Measurements from ENCODE around the gene B3GAT1.

B3GAT1 gene

DNA sequence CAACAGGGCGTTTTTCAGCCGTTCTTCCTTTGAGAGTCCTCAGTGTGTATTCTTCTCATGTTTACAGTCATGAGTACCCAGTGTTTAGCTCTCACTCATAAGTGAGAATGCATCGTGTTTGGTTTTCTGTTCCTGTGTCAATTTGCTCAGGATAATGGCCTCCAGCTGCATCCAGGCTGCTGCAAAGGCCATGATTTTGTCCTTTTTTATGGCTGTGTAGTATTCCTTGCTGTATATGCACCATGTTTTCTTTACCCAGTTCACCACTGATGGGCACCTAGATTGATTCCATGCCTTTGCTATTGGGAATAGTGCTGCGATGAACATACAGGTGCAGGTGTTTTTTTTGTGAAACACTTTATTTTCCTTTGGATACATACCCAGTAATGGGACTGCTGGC lies 23.5 kb downstream of the B3GAT1 start:
- DNase-seq (ENCODE audit: insufficient read length, low spot score) = no peak
- no peak for FAIRE-seq

GRCh38 chr11:134387501-134387900 lies 24.5 kb downstream of the B3GAT1 start:
- no peak for FAIRE-seq
- no peak for DNase-seq (ENCODE audit: insufficient read length, low spot score)
- TF ChIP-seq POLR2A (IDR thresholded peaks at IDR 0.05; ENCODE audit: low read depth, low read length) (no peak), POLR2AphosphoS5 (IDR thresholded peaks at IDR 0.05; ENCODE audit: low read depth, low read length) (no peak), POU2F2 (IDR thresholded peaks at IDR 0.05; ENCODE audit: low read depth, low read length) (no peak), SPI1 (IDR thresholded peaks at IDR 0.05; ENCODE audit: low read depth, low read length) (no peak), PAX5 (IDR thresholded peaks at IDR 0.05; ENCODE audit: insufficient read depth, low read length, severe bottlenecking) (no peak), TAF1 (IDR thresholded peaks at IDR 0.05; ENCODE audit: low read depth, low read length) (no peak)

More for the DNA sequence above, 23.5 kb downstream of the B3GAT1 start:
- TF ChIP-seq TAF1 (IDR thresholded peaks at IDR 0.05; ENCODE audit: low read depth, low read length) (no peak), POLR2AphosphoS5 (IDR thresholded peaks at IDR 0.05; ENCODE audit: low read depth, low read length) (no peak), SPI1 (IDR thresholded peaks at IDR 0.05; ENCODE audit: low read depth, low read length) (no peak), PAX5 (IDR thresholded peaks at IDR 0.05; ENCODE audit: insufficient read depth, low read length, severe bottlenecking) (no peak), POLR2A (IDR thresholded peaks at IDR 0.05; ENCODE audit: low read depth, low read length) (no peak), POU2F2 (IDR thresholded peaks at IDR 0.05; ENCODE audit: low read depth, low read length) (no peak)

DNA sequence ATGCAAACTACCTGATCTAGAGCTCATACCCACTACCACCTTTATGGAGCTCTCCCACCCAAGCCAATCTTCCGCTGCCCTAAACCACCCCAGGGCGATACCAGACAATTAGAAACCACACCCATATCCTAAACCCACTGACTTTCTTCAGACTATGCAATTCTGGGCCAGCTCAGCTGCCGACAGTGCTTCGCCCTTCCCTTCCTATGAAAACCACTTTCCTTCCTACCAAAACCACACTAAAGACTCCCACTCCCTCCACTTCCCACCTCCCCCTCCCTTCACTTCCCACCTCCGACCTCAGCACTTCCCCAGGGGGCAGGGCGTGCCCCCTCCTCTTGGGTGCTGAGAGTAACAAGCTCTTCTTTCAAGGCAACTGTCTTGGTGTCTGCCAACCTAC lies 25.1 kb downstream of the B3GAT1 start:
- no peak for TF ChIP-seq TAF1 (IDR thresholded peaks at IDR 0.05; ENCODE audit: low read depth, low read length)
- no peak for TF ChIP-seq POLR2A (IDR thresholded peaks at IDR 0.05; ENCODE audit: low read depth, low read length)
- TF ChIP-seq POU2F2 (IDR thresholded peaks at IDR 0.05; ENCODE audit: low read depth, low read length) = no peak
- TF ChIP-seq POLR2AphosphoS5 (IDR thresholded peaks at IDR 0.05; ENCODE audit: low read depth, low read length) = no peak
- TF ChIP-seq SPI1 (IDR thresholded peaks at IDR 0.05; ENCODE audit: low read depth, low read length) = no peak
- TF ChIP-seq PAX5 (IDR thresholded peaks at IDR 0.05; ENCODE audit: insufficient read depth, low read length, severe bottlenecking) = no peak
- no peak for FAIRE-seq
- DNase-seq (ENCODE audit: insufficient read length, low spot score) = no peak

DNA sequence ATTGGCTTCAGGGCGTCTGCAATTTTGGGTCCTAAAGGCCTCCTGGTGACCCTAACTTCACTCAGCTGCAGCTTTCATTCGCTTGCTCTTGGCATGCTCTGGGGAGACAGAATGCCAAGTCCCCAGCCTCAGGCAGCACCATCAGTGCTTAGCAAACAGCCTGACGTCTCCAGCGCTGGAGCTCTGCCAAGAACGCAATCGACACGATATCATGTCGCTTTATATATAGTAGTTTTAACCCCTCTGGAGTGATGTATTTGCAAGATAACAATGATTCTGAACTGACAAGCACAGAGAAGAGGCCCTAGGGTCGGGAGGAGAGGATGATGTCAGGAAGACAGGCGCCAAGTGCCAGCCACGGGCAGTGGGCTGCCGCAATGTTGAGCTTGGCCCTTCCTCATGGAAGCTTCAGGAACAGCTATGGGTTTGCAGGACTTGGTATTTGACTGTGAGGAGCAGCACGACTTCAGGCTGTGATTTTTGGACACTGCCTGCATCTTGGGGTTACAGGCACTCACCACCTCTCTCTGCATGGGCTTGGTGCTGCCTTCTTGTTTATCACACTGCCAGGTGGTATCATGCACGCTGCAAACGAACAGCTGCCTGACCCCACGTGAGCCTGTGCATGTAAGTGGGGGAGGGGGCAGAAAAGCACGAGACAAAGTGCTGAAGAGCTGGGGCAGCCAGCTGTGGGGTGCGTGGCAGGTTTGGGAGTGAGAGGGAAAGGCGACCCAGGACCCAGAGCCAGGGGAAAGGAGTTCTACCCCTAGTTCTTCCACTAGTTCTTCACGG lies 26.1 kb downstream of the B3GAT1 start:
- DNase-seq (ENCODE audit: insufficient read length, low spot score) (no peak), FAIRE-seq (no peak)
- TF ChIP-seq POLR2A (IDR thresholded peaks at IDR 0.05; ENCODE audit: low read depth, low read length) = no peak
- no peak for TF ChIP-seq POLR2AphosphoS5 (IDR thresholded peaks at IDR 0.05; ENCODE audit: low read depth, low read length)
- no peak for TF ChIP-seq POU2F2 (IDR thresholded peaks at IDR 0.05; ENCODE audit: low read depth, low read length)
- TF ChIP-seq SPI1 (IDR thresholded peaks at IDR 0.05; ENCODE audit: low read depth, low read length) = no peak
- TF ChIP-seq PAX5 (IDR thresholded peaks at IDR 0.05; ENCODE audit: insufficient read depth, low read length, severe bottlenecking) = no peak
- TF ChIP-seq TAF1 (IDR thresholded peaks at IDR 0.05; ENCODE audit: low read depth, low read length) = no peak

- TF ChIP-seq SPI1 (IDR thresholded peaks at IDR 0.05; ENCODE audit: low read depth, low read length) = no peak
- no peak for TF ChIP-seq PAX5 (IDR thresholded peaks at IDR 0.05; ENCODE audit: insufficient read depth, low read length, severe bottlenecking)
- no peak for TF ChIP-seq POLR2AphosphoS5 (IDR thresholded peaks at IDR 0.05; ENCODE audit: low read depth, low read length)
- TF ChIP-seq POLR2A (IDR thresholded peaks at IDR 0.05; ENCODE audit: low read depth, low read length) = no peak
- TF ChIP-seq POU2F2 (IDR thresholded peaks at IDR 0.05; ENCODE audit: low read depth, low read length) = no peak
- no peak for TF ChIP-seq TAF1 (IDR thresholded peaks at IDR 0.05; ENCODE audit: low read depth, low read length)
- no peak for DNase-seq (ENCODE audit: insufficient read length, low spot score)
- no peak for FAIRE-seq
These were observed 26.9 kb downstream of the B3GAT1 start for GRCh38 chr11:134385171-134385570.

- no peak for TF ChIP-seq POLR2A (IDR thresholded peaks at IDR 0.05; ENCODE audit: low read depth, low read length)
- no peak for TF ChIP-seq POLR2AphosphoS5 (IDR thresholded peaks at IDR 0.05; ENCODE audit: low read depth, low read length)
- no peak for TF ChIP-seq PAX5 (IDR thresholded peaks at IDR 0.05; ENCODE audit: insufficient read depth, low read length, severe bottlenecking)
- no peak for TF ChIP-seq TAF1 (IDR thresholded peaks at IDR 0.05; ENCODE audit: low read depth, low read length)
- TF ChIP-seq SPI1 (IDR thresholded peaks at IDR 0.05; ENCODE audit: low read depth, low read length) = no peak
- no peak for TF ChIP-seq POU2F2 (IDR thresholded peaks at IDR 0.05; ENCODE audit: low read depth, low read length)
- DNase-seq (ENCODE audit: insufficient read length, low spot score) (no peak), FAIRE-seq (no peak)
These were observed 27.6 kb downstream of the B3GAT1 start for GRCh38 chr11:134384406-134384805.

GRCh38 chr11:134383576-134384221 lies 28.3 kb downstream of the B3GAT1 start:
- no peak for DNase-seq (ENCODE audit: insufficient read length, low spot score)
- FAIRE-seq = no peak
- TF ChIP-seq POLR2A (IDR thresholded peaks at IDR 0.05; ENCODE audit: low read depth, low read length) = no peak
- no peak for TF ChIP-seq POLR2AphosphoS5 (IDR thresholded peaks at IDR 0.05; ENCODE audit: low read depth, low read length)
- TF ChIP-seq TAF1 (IDR thresholded peaks at IDR 0.05; ENCODE audit: low read depth, low read length) = no peak
- no peak for TF ChIP-seq POU2F2 (IDR thresholded peaks at IDR 0.05; ENCODE audit: low read depth, low read length)
- TF ChIP-seq PAX5 (IDR thresholded peaks at IDR 0.05; ENCODE audit: insufficient read depth, low read length, severe bottlenecking) = no peak
- TF ChIP-seq SPI1 (IDR thresholded peaks at IDR 0.05; ENCODE audit: low read depth, low read length) = no peak

DNA sequence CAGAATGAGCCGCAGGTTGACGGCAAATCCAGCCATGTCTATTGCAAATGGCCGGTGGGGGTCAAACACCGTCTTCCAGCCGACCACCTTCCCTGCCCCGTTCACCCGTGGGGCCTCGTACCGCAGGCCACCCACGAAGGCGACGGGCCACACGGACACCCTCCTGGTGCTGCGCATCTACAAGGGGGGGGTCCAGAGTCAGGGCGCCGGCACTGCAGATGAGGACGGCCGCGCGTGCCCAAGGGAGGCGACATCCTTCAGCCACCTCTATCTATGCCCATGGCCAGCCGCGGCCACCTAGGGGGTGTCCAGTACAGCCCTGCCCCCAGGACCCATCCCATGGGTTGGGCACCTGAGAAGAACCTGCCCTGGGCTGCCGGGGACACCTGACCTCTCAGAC lies 29.2 kb downstream of the B3GAT1 start:
- DNase-seq (ENCODE audit: insufficient read length, low spot score) (no peak), FAIRE-seq (no peak)
- no peak for TF ChIP-seq SPI1 (IDR thresholded peaks at IDR 0.05; ENCODE audit: low read depth, low read length)
- TF ChIP-seq POLR2AphosphoS5 (IDR thresholded peaks at IDR 0.05; ENCODE audit: low read depth, low read length) = no peak
- TF ChIP-seq POLR2A (IDR thresholded peaks at IDR 0.05; ENCODE audit: low read depth, low read length) = no peak
- no peak for TF ChIP-seq TAF1 (IDR thresholded peaks at IDR 0.05; ENCODE audit: low read depth, low read length)
- no peak for TF ChIP-seq POU2F2 (IDR thresholded peaks at IDR 0.05; ENCODE audit: low read depth, low read length)
- TF ChIP-seq PAX5 (IDR thresholded peaks at IDR 0.05; ENCODE audit: insufficient read depth, low read length, severe bottlenecking) = no peak

- FAIRE-seq = no peak
- DNase-seq (ENCODE audit: insufficient read length, low spot score) = no peak
These were observed 29.8 kb downstream of the B3GAT1 start for GRCh38 chr11:134382257-134382656.

More at GRCh38 chr11:134382257-134382656, 29.8 kb downstream of the B3GAT1 start:
- no peak for TF ChIP-seq TAF1 (IDR thresholded peaks at IDR 0.05; ENCODE audit: low read depth, low read length)
- no peak for TF ChIP-seq POLR2AphosphoS5 (IDR thresholded peaks at IDR 0.05; ENCODE audit: low read depth, low read length)
- TF ChIP-seq POU2F2 (IDR thresholded peaks at IDR 0.05; ENCODE audit: low read depth, low read length) = no peak
- no peak for TF ChIP-seq POLR2A (IDR thresholded peaks at IDR 0.05; ENCODE audit: low read depth, low read length)
- no peak for TF ChIP-seq SPI1 (IDR thresholded peaks at IDR 0.05; ENCODE audit: low read depth, low read length)
- TF ChIP-seq PAX5 (IDR thresholded peaks at IDR 0.05; ENCODE audit: insufficient read depth, low read length, severe bottlenecking) = no peak
